SH-SY5Y (cell line): ENCODE measurements around the gene OR4F6.

Experiments used
- GATA2 ChIP-seq: IDR thresholded peaks from 2 replicates; pipeline ENCODE4 v1.6.1; 2011; ENCODE audit warnings: mild to moderate bottlenecking, low read depth, low read length
- GATA3 ChIP-seq: IDR thresholded peaks from 2 replicates; pipeline ENCODE4 v1.6.1; 2011; ENCODE audit warnings: low read depth, mild to moderate bottlenecking, low read length, moderate library complexity

DNA sequence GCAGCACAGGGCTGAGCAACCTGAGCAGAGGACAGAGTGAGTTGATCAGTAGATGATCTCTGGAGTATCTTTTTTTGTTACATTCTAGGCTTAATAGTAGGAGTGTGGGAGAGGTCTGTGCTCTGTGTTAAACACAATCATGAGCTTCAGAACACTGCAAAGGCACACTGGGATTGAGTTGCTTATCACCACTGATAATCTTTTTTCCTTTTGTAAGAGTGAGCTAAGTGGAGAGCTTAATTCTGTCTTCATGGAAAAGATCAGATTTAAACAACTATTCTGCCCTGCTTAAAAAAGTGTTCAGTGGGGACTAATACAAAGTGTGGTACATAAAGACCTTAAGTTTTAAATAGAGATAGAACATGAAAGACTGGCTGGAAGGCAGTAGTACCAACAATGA lies 1.1 kb downstream of the OR4F6 start:
- TF ChIP-seq GATA2 (peak; percentile 38), GATA3 (peak; percentile 61; the same call in 1 of the 2 replicates)
